Choroid plexus epithelial cell (primary cell): ENCODE measurements around the gene ELMO2.

Experiments
- DNase-seq: peaks from one replicate; pipeline ENCODE4 v3.0.0-alpha.2; 2010; ENCODE audit warnings: low read depth
- H3K4me3 ChIP-seq: 2 replicates; pipeline ENCODE4 v1.5.1; 2011; ENCODE audit warnings: low read depth, mild to moderate bottlenecking, control low read depth, low read length, moderate library complexity
- CTCF ChIP-seq: conservative IDR thresholded peaks from 2 replicates; pipeline ENCODE4 v1.5.1; 2011; ENCODE audit warnings: low read depth, mild to moderate bottlenecking, control low read depth, inconsistent platforms, low read length, moderate library complexity

ELMO2 gene

GRCh38 chr20:46407671-46407996 is 1.2 kb upstream of the ELMO2 start:
- no peak overlapping the region for H3K4me3 ChIP-seq
- DNase-seq, result no peak
- TF ChIP-seq CTCF, result no peak

GRCh38 chr20:46406986-46407670 is 713 bp upstream of the ELMO2 start:
- TF ChIP-seq CTCF, result no peak
- peak overlapping the region; percentile 62 for H3K4me3 ChIP-seq
- DNase-seq, result no peak

- no peak for TF ChIP-seq CTCF
- no peak for DNase-seq
- H3K4me3 ChIP-seq, result no peak overlapping the region
These were observed 4.0 kb downstream of the ELMO2 start for GRCh38 chr20:46402331-46402811.

GRCh38 chr20:46401478-46401860 is 4.9 kb downstream of the ELMO2 start:
- no peak for DNase-seq
- TF ChIP-seq CTCF, result no peak
- no peak overlapping the region for H3K4me3 ChIP-seq

- peak overlapping the region; percentile 14 for H3K4me3 ChIP-seq
- DNase-seq, result peak; percentile 54
These were observed 5.5 kb downstream of the ELMO2 start for GRCh38 chr20:46400828-46401477.

GRCh38 chr20:46400253-46400652 is 6.2 kb downstream of the ELMO2 start:
- peak; percentile 89 for DNase-seq
- peak; percentile 8 for TF ChIP-seq CTCF
- H3K4me3 ChIP-seq, result peak overlapping the region; percentile 0

More at GRCh38 chr20:46400828-46401477, 5.5 kb downstream of the ELMO2 start:
- no peak for TF ChIP-seq CTCF

- TF ChIP-seq CTCF, result no peak
- DNase-seq, result no peak
- no peak overlapping the region for H3K4me3 ChIP-seq
These were observed 7.0 kb downstream of the ELMO2 start for GRCh38 chr20:46399401-46399800.
